HG02642 (cell line): ENCODE results near the gene TPM2.
"Not testable (repeated sequence)": the region's sequence is repeated elsewhere in the genome, so short reads cannot be mapped to it uniquely, and the experiment has no call there.

Experiments
- ATAC-seq: cut with Tn5 transposase; IDR thresholded peaks from one replicate; pipeline ENCODE4 v1.9.1; 2021; ENCODE audit warnings: mild to moderate bottlenecking; ENCODE audit not compliant: unreplicated experiment, poor library complexity

TPM2 gene

GRCh38 chr9:35658137-35658967 is 31.4 kb downstream of the TPM2 start, which contains the start of gene CCDC107:
Gene CCDC107 (plus strand): TSS chr9:35658292. CDS start chr9:35658380, 88 bp downstream.
- ATAC-seq = peak; percentile 69

DNA sequence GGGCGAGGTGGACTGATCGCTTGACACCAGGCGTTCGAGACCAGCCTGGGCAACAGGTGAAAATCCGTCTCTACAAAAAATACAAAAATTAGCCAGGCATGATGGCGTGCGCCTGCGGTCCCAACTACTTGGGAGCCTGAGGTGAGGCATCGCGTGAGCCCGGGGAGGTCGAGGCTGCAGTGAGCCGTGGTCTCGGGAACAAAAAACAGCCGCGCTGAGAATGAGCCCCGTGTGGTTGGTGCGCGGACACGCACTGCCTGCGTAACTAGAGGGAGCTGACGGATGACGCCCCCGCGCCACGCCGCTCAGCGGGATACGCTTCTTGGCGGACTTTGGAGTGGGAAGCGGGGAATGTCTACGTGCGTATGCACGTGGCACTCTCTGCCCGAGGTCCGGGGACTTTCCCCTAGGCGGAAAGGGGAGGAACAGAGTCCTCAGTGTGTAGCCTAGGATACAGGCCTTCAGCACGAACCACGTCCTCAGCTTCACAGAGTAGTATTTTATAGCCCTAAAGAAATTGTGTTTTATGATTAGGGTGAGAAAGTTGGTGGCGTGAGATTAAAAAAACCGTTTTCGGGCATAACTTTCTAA is 32.1 kb downstream of the TPM2 start, which contains the start of gene RMRP:
Gene RMRP (minus strand): TSS at position 474 of the 591 bp plus-strand sequence.
- peak; percentile 86 for ATAC-seq

- no peak for ATAC-seq
Measured at GRCh38 chr9:35656831-35657545, 32.7 kb downstream of the TPM2 start.

- ATAC-seq = no peak
Measured at GRCh38 chr9:35656348-35656747, 33.4 kb downstream of the TPM2 start.

GRCh38 chr9:35653611-35654010 is 36.1 kb downstream of the TPM2 start:
- ATAC-seq = no peak

GRCh38 chr9:35652829-35653209 is 36.9 kb downstream of the TPM2 start:
- no peak for ATAC-seq

DNA sequence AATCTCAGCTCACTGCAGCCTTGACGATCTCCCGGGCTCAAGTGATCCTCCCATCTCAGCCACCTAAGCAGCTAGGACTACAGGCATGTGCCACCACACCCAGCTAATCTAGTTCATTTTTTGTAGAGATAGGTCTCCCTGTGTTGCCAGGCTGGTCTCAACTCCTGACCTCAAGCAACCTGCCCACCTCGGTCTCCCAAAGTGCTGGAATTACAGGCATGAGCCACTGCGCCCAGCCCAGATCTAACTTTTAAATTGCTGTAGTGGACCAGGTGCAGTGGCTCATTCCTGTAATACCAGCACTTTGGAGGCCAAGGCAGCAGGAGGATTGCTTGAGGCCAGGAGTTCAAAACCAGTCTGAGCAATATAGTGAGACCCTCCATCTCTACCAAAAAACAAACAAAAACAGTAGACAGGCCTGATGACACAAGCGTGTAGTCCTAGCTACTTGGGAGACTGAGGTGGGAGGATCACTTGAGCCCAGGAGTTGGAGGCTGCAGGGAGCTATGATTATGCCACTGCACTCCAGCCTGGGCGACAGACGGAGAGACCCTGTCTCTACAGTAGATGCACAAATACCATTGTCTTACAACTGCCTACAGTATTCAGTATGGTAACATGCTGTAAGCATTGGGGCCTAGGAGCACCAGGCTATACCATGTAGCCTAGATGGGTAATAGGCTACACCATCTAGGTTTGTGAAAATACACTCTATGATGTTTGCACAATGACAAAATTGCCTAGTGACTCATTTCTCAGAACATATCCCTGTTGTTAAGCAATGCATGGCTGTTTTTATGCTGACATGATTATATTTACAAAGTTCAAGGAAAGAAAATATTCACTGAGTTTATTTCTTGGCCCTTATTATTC is 37.5 kb downstream of the TPM2 start:
- no peak for ATAC-seq

- no peak for ATAC-seq
Measured at GRCh38 chr9:35650341-35651158, 39.2 kb downstream of the TPM2 start, which contains the start of gene SIT1. Gene SIT1 (minus strand): TSS chr9:35650931. CDS start chr9:35650853, 78 bp downstream.

DNA sequence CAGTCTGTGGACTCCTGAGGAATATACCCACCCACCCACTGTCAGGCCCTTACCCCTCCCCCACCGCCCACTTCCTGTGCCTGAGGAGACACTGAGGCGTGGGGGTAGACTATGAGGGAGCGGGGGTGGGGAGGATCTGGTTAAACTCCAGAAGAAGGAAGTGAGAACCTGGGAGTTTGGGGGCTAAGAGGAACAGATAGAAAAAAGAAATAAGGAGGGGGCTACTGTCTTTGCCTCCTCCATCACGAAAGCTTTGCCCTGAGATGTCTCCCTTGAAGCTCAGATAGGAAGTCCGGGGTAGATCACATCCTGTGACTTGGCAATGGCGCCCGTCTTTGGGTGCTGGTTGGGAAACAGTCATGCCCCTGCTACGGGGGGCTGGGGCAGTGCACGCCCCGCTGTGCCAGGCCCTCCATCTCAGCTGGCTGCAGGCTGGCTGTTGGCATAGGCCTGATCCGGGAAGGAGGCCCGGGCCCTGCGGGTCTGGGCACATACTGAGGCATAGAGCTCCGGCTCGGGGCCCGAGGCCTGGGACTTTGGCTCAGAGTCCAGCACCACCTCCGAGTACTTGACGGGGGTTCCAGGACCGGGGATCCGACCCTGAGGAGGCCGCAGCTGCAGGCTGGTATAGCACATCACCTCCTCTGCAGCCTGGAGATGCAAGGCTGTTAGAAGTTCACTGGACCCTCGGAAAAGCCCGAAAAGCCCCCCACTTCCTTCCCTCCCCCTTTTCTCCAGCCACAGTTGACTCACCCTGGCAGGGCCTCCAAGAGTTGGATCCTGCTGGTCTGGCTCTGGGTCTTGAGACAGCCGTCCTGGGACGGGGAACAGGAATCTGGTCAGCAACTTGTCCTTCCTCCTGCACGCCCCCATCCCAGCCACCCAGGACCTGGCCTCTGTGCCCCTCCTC is 40.0 kb downstream of the TPM2 start:
- ATAC-seq = no peak

DNA sequence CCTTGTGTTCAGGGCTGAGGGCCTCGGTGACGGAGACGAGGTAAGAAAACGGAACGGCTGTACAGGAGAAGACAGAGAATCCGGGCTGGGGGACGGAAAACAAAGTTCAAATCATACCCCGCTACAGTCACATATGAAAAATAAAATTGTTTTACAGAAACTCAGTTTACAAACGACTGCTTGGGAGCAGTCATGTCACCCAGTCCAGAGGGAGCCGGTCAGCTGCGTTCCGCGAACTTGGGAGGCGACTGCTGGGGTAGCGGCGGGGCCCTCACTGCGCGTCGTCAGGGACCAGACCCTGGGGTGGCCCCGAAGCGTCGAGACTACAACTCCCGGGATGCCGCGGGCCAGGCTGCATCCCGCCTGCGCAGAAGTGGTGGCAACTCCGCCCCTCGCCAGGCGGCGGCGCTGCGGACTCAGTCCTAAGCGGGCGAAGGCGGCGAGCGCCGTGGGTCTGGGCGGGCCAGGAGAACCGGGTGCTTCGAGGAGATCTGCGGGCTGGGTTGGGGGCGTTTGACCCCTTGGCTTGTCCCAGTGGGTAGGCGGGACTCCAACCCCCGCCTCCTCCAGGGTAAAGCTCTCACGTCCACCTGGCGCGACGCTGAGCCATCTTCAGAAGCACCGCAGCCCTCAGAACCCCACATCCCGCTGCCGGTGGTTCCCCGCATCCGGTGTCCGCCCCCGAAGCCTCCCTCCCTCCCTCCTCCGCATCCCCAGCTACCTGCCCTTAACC is 43.0 kb downstream of the TPM2 start:
- ATAC-seq = peak; percentile 88

DNA sequence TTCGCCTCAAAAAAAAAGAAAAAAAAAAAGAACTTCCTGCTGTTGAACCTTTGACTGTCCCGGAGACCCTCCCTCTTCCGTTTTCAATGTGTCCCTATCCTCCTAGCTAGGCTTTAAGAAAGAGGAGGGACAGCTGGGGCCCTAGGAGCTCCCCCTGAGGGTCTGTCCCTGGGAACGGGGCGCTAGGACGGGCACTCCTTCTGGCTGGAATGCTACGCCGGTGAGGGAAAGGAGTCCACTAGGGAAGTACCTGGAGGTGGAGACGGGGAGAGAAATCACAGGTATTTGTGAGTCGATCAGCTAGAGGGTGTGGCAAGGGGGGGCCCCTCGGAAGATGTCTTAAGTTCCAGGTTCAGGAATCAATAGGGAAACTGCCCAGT is 43.6 kb downstream of the TPM2 start:
- no peak for ATAC-seq

DNA sequence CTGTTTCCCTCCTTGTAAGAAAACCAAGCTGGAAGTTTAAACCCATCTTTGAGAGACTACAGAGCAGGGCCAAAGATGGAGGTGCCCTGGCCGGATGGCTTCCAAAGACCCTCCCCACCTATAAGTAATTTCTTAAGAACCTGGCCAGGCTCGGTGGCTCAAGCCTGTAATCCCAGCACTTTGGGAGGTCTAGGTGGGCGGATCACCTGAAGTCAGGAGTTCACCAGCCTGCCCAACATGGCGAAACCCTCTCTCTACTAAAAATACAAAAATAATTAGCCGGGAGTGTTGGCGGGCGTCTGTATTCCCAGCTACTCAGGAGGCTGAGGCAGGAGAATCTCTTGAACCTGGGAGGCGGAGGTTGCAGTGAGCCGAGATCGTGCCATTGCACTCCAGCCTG is 44.0 kb downstream of the TPM2 start:
- ATAC-seq = not testable (repeated sequence)

DNA sequence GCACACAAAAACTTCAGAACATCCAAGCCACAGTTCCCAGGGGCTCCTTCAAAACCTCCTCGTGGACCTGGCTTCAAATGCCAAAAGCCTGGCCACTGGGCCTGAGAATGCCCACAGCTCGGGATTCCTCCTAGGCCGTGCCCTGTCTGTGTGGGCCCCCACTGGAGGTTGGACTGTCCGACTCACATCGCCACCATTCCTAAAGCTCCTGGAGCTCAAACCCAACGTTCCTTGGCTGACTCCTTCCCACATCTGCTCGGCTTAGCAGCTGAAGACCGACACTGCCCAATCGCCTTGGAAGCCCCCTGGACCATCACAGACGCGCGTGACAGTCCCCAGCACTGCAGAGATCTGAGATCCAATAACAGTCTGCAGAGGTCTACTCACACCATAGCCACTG is 46.7 kb downstream of the TPM2 start:
- no peak for ATAC-seq

DNA sequence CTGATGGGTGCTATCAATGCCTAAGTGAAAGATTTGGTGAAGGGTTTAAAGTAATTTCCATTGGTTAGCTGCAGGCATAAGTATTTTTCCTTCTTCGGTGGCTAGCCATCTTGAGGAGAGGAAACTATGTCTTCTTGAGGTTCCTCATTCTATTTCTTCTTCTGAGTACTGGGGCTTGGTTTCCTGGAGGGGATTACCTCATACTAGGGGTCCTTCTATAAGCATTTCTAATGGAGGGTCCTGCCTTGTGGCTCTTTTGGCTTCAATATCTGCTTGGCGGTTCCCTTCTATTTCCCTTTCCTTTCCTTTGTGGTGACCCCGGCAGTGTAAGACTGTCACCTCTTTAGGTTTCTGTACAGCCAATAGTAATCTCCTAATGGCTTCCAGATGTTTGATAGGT is 48.2 kb downstream of the TPM2 start:
- not testable (repeated sequence) for ATAC-seq

GRCh38 chr9:35640431-35640830 is 49.3 kb downstream of the TPM2 start:
- ATAC-seq = not testable (repeated sequence)

DNA sequence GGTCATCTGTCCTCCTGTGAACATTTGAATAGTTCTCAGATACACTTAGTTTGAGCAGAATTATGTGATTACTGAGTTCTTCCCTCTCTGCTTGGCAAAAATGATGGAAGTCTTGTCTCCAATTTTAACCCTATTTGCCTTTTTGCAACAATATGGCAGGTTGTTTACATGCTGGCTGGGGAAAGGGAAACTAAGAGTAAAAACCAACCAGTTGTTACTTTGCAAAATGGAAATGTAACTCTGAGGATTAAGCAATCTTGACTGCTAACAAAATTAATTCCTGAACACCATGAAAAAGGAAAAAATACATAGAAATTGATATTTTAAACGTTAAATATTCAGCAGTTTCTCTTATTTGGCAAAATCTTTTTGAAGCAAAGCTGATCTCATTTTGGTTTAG is 50.1 kb downstream of the TPM2 start:
- no peak for ATAC-seq

DNA sequence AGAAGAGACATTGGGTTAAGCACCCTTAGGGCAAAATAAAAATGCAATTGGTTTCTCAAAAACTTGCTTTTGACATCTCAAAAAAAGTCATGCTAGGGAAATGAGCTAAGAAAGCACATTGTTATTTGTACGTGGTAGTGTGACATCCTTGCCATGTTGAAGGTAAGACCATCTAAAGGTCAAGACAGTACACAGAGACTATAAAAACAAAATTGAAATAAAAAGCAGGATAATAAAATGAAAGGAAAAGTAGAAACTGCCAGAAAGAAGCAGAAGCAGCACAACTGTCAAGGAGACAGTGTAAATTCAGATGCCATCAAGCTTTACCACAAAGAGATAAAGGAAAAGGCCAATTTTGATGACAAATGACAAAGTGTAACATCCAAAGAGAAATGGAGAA is 50.5 kb downstream of the TPM2 start:
- not testable (repeated sequence) for ATAC-seq

DNA sequence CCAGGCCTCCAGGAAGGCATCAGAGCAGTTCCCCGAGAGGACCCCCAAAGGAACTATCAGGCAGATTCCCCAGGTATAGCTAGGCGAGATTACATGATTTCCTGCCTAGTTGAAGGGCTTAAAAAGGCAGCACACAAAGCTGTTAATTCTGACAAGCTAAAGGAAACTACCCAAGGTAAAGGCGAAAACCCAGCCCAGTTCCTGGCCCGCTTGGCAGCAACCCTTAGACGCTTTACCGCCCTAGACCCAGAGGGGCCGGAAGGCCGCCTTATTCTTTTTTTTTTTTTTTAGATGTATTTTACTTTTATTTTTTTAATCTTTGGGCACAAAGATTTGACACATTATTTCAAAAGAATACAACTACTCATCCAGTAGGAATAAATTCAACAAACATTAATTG is 51.0 kb downstream of the TPM2 start:
- ATAC-seq = not testable (repeated sequence)
